ENCODE results near the gene CAPNS1.

Gene CAPNS1

GRCh38 chr19:36141039-36141927 is 1.4 kb downstream of the CAPNS1 start:
- H3K36me3 ChIP-seq (ENCODE audit: control insufficient read depth in 1 of 2, insufficient read depth in 2 of 2, low read length in 2 of 2) = peaks cover 32 to 38% of the 10 kb centered on the region in 2 experiments
- no peak overlapping the region for H2BK5ac ChIP-seq (ENCODE audit: low read depth, low read length, poor library complexity)
- H4K91ac ChIP-seq (ENCODE audit: low read depth, low read length) = peak overlapping the region; percentile 89

GRCh38 chr19:36142046-36142445 is 2.2 kb downstream of the CAPNS1 start:
- no peak overlapping the region for H3K18ac ChIP-seq (ENCODE audit: low read length)
- H2BK12ac ChIP-seq (ENCODE audit: low read length) = no peak overlapping the region
- no peak overlapping the region for H2AK5ac ChIP-seq (ENCODE audit: low read length)
- H2BK5ac ChIP-seq (ENCODE audit: low read depth, low read length, poor library complexity) = no peak overlapping the region
- no peak overlapping the region for H4K12ac ChIP-seq (ENCODE audit: low read depth, low read length)
- H4K8ac ChIP-seq (ENCODE audit: low read depth, low read length) = no peak overlapping the region
- H3K9ac ChIP-seq (ENCODE audit: low read length) = no peak overlapping the region
- peaks cover 2% of the 10 kb centered on the region for H3K9me3 ChIP-seq (ENCODE audit: insufficient read depth, low read depth, low read length)
- DNase-seq = no peak
- H3K23ac ChIP-seq (ENCODE audit: low read length) = no peak overlapping the region
- no peaks in the 10 kb centered on the region for H3K27me3 ChIP-seq (ENCODE audit: insufficient read depth, low read length)
- peak overlapping the region; percentile 57 for H3K4me2 ChIP-seq (ENCODE audit: low read length)
- no peak overlapping the region for H3K4me3 ChIP-seq (ENCODE audit: low read depth, low read length)
- no CpG with 5 or more reads among the region's 14 CpGs for WGBS (ENCODE audit: extremely low coverage, insufficient coverage, insufficient read length)
- H3K4ac ChIP-seq (ENCODE audit: low read depth, low read length) = peak overlapping the region; percentile 8
- H3K36me3 ChIP-seq (ENCODE audit: control insufficient read depth in 1 of 2, insufficient read depth in 2 of 2, low read length in 2 of 2) = peaks cover 39 to 46% of the 10 kb centered on the region in 2 experiments
- no peak overlapping the region for H3K14ac ChIP-seq (ENCODE audit: low read length)
- H2AFZ ChIP-seq (ENCODE audit: insufficient read depth, low read length, poor library complexity) = no peak overlapping the region
- H3K27ac ChIP-seq (ENCODE audit: low read depth, low read length) = no peak overlapping the region
- H3K79me1 ChIP-seq (ENCODE audit: low read length) = peaks cover 16% of the 10 kb centered on the region
- no peak overlapping the region for H4K91ac ChIP-seq (ENCODE audit: low read depth, low read length)
- H2BK120ac ChIP-seq (ENCODE audit: insufficient read depth, low read length, poor library complexity) = no peak overlapping the region
- peaks cover 15% of the 10 kb centered on the region for H3K79me2 ChIP-seq (ENCODE audit: control insufficient read depth, insufficient read depth, low read length, poor library complexity)
- H3K4me1 ChIP-seq (ENCODE audit: control insufficient read depth in 1 of 2, insufficient read depth in 2 of 2, low read length in 2 of 2) = peaks cover 6% of the 10 kb centered on the region in 2 experiments

More at GRCh38 chr19:36141039-36141927, 1.4 kb downstream of the CAPNS1 start:
- no peak overlapping the region for H2AFZ ChIP-seq (ENCODE audit: insufficient read depth, low read length, poor library complexity)
- H3K4me3 ChIP-seq (ENCODE audit: low read depth, low read length) = peak overlapping the region; percentile 95
- peak; percentile 82 to 93 for DNase-seq
- no peak overlapping the region for H3K23ac ChIP-seq (ENCODE audit: low read length)
- H3K27ac ChIP-seq (ENCODE audit: low read depth, low read length) = peak overlapping the region; percentile 76
- H3K9me3 ChIP-seq (ENCODE audit: insufficient read depth, low read depth, low read length) = peaks cover 2% of the 10 kb centered on the region
- H4K12ac ChIP-seq (ENCODE audit: low read depth, low read length) = no peak overlapping the region
- peaks cover 6% of the 10 kb centered on the region in 2 experiments for H3K4me1 ChIP-seq (ENCODE audit: control insufficient read depth in 1 of 2, insufficient read depth in 2 of 2, low read length in 2 of 2)
- H2BK12ac ChIP-seq (ENCODE audit: low read length) = no peak overlapping the region
- H4K8ac ChIP-seq (ENCODE audit: low read depth, low read length) = peak overlapping the region; percentile 3
- no peak overlapping the region for H3K14ac ChIP-seq (ENCODE audit: low read length)
- peak overlapping the region; percentile 12 for H3K18ac ChIP-seq (ENCODE audit: low read length)
- H2AK5ac ChIP-seq (ENCODE audit: low read length) = peak overlapping the region; percentile 49
- H2BK120ac ChIP-seq (ENCODE audit: insufficient read depth, low read length, poor library complexity) = no peak overlapping the region
- H3K27me3 ChIP-seq (ENCODE audit: insufficient read depth, low read length) = no peaks in the 10 kb centered on the region
- no peak overlapping the region for H3K9ac ChIP-seq (ENCODE audit: low read length)
- H3K4ac ChIP-seq (ENCODE audit: low read depth, low read length) = peak overlapping the region; percentile 13
- WGBS (ENCODE audit: extremely low coverage, insufficient coverage, insufficient read length) = no CpG with 5 or more reads among the region's 42 CpGs
- H3K79me1 ChIP-seq (ENCODE audit: low read length) = peaks cover 16% of the 10 kb centered on the region
- H3K79me2 ChIP-seq (ENCODE audit: control insufficient read depth, insufficient read depth, low read length, poor library complexity) = peaks cover 15% of the 10 kb centered on the region
- peak overlapping the region; percentile 57 for H3K4me2 ChIP-seq (ENCODE audit: low read length)

- H3K36me3 ChIP-seq (ENCODE audit: control insufficient read depth in 1 of 2, insufficient read depth in 2 of 2, low read length in 2 of 2) = peaks cover 42 to 48% of the 10 kb centered on the region in 2 experiments
- H4K12ac ChIP-seq (ENCODE audit: low read depth, low read length) = no peak overlapping the region
- no peak overlapping the region for H4K8ac ChIP-seq (ENCODE audit: low read depth, low read length)
- H3K18ac ChIP-seq (ENCODE audit: low read length) = no peak overlapping the region
- H3K4ac ChIP-seq (ENCODE audit: low read depth, low read length) = no peak overlapping the region
- H3K27me3 ChIP-seq (ENCODE audit: insufficient read depth, low read length) = no peaks in the 10 kb centered on the region
- WGBS (ENCODE audit: extremely low coverage, insufficient coverage, insufficient read length) = no CpG with 5 or more reads among the region's 9 CpGs
- H2BK12ac ChIP-seq (ENCODE audit: low read length) = no peak overlapping the region
- H2AFZ ChIP-seq (ENCODE audit: insufficient read depth, low read length, poor library complexity) = no peak overlapping the region
- no peak overlapping the region for H4K91ac ChIP-seq (ENCODE audit: low read depth, low read length)
- H3K9ac ChIP-seq (ENCODE audit: low read length) = no peak overlapping the region
- H3K79me2 ChIP-seq (ENCODE audit: control insufficient read depth, insufficient read depth, low read length, poor library complexity) = peaks cover 15% of the 10 kb centered on the region
- H3K79me1 ChIP-seq (ENCODE audit: low read length) = peaks cover 16% of the 10 kb centered on the region
- no peak overlapping the region for H2AK5ac ChIP-seq (ENCODE audit: low read length)
- H2BK5ac ChIP-seq (ENCODE audit: low read depth, low read length, poor library complexity) = no peak overlapping the region
- no peak overlapping the region for H3K14ac ChIP-seq (ENCODE audit: low read length)
- no peak overlapping the region for H2BK120ac ChIP-seq (ENCODE audit: insufficient read depth, low read length, poor library complexity)
- DNase-seq = no peak
- H3K4me2 ChIP-seq (ENCODE audit: low read length) = no peak overlapping the region
- no peak overlapping the region for H3K4me3 ChIP-seq (ENCODE audit: low read depth, low read length)
- H3K27ac ChIP-seq (ENCODE audit: low read depth, low read length) = no peak overlapping the region
- peaks cover 6% of the 10 kb centered on the region in 2 experiments for H3K4me1 ChIP-seq (ENCODE audit: control insufficient read depth in 1 of 2, insufficient read depth in 2 of 2, low read length in 2 of 2)
- peaks cover 2% of the 10 kb centered on the region for H3K9me3 ChIP-seq (ENCODE audit: insufficient read depth, low read depth, low read length)
- no peak overlapping the region for H3K23ac ChIP-seq (ENCODE audit: low read length)
Measured at GRCh38 chr19:36142496-36142895, 2.6 kb downstream of the CAPNS1 start.

- peaks cover 58 to 66% of the 10 kb centered on the region in 2 experiments for H3K36me3 ChIP-seq (ENCODE audit: control insufficient read depth in 1 of 2, insufficient read depth in 2 of 2, low read length in 2 of 2)
- no peak overlapping the region for H4K8ac ChIP-seq (ENCODE audit: low read depth, low read length)
- H2BK5ac ChIP-seq (ENCODE audit: low read depth, low read length, poor library complexity) = no peak overlapping the region
- WGBS (ENCODE audit: extremely low coverage, insufficient coverage, insufficient read length) = no CpG with 5 or more reads among the region's 6 CpGs
- H3K23ac ChIP-seq (ENCODE audit: low read length) = no peak overlapping the region
- no peak overlapping the region for H3K18ac ChIP-seq (ENCODE audit: low read length)
- no peak overlapping the region for H4K91ac ChIP-seq (ENCODE audit: low read depth, low read length)
- H3K4me2 ChIP-seq (ENCODE audit: low read length) = no peak overlapping the region
- H2BK12ac ChIP-seq (ENCODE audit: low read length) = no peak overlapping the region
- H3K14ac ChIP-seq (ENCODE audit: low read length) = no peak overlapping the region
- peaks cover 13% of the 10 kb centered on the region for H3K79me2 ChIP-seq (ENCODE audit: control insufficient read depth, insufficient read depth, low read length, poor library complexity)
- H4K12ac ChIP-seq (ENCODE audit: low read depth, low read length) = no peak overlapping the region
- no peak overlapping the region for H2BK120ac ChIP-seq (ENCODE audit: insufficient read depth, low read length, poor library complexity)
- no peak overlapping the region for H3K9ac ChIP-seq (ENCODE audit: low read length)
- H3K4ac ChIP-seq (ENCODE audit: low read depth, low read length) = no peak overlapping the region
- no peak overlapping the region for H2AK5ac ChIP-seq (ENCODE audit: low read length)
- peaks cover 13% of the 10 kb centered on the region for H3K79me1 ChIP-seq (ENCODE audit: low read length)
- H3K4me3 ChIP-seq (ENCODE audit: low read depth, low read length) = no peak overlapping the region
- no peaks in the 10 kb centered on the region for H3K27me3 ChIP-seq (ENCODE audit: insufficient read depth, low read length)
- no peak overlapping the region for H2AFZ ChIP-seq (ENCODE audit: insufficient read depth, low read length, poor library complexity)
- peaks cover 2% of the 10 kb centered on the region for H3K9me3 ChIP-seq (ENCODE audit: insufficient read depth, low read depth, low read length)
- H3K27ac ChIP-seq (ENCODE audit: low read depth, low read length) = no peak overlapping the region
- DNase-seq = no peak
- peaks cover 6% of the 10 kb centered on the region in 2 experiments for H3K4me1 ChIP-seq (ENCODE audit: control insufficient read depth in 1 of 2, insufficient read depth in 2 of 2, low read length in 2 of 2)
Measured at GRCh38 chr19:36144624-36145023, 4.8 kb downstream of the CAPNS1 start.

Measured in trophoblast cell (in vitro differentiated cells and primary cell).